Fibroblast of the aortic adventitia (primary cell): ENCODE results near the gene BHLHA15. TPM values are rescaled to one million over a fixed set of nuclear protein-coding genes. Genes with fewer than 3 reads are reported as not detected.
A peak's percentile ranks its signal among the peaks of the same experiment; 100 is the strongest.

ENCODE experiments used
- DNase-seq: peaks from one replicate; pipeline ENCODE4 v3.0.0-alpha.2; 2010; ENCODE audit warnings: low read depth
- H3K4me3 ChIP-seq: 2 replicates; pipeline ENCODE4 v1.5.1; 2011; ENCODE audit warnings: low read depth, mild to moderate bottlenecking, control low read depth, low read length, moderate library complexity
- CTCF ChIP-seq: IDR thresholded peaks from 2 replicates; pipeline ENCODE4 v1.5.1; 2011; ENCODE audit warnings: mild to moderate bottlenecking, low read length, control low read depth, inconsistent platforms; ENCODE audit not compliant: insufficient read depth
- total RNA-seq: library from RNA; depleted of rRNA; stranded (reverse); fragments of >200 nt; gene quantifications from 2 replicates; pipeline ENCODE4 v1.2.3, GENCODE V29; 2012; ENCODE audit warnings: low replicate concordance

Gene BHLHA15
- total RNA-seq, 1 donor = not detected

- no peak overlapping the region for H3K4me3 ChIP-seq
- DNase-seq = no peak
- TF ChIP-seq CTCF = no peak
These were observed 22.2 kb downstream of the BHLHA15 start for GRCh38 chr7:98233219-98234070.

GRCh38 chr7:98234429-98235147 lies 23.3 kb downstream of the BHLHA15 start:
- no peak overlapping the region for H3K4me3 ChIP-seq
- peak; percentile 8 for DNase-seq
- peak; percentile 12 for TF ChIP-seq CTCF

- H3K4me3 ChIP-seq = no peak overlapping the region
- no peak for DNase-seq
- TF ChIP-seq CTCF = no peak
These were observed 24.7 kb downstream of the BHLHA15 start for GRCh38 chr7:98235901-98236300.

- no peak for DNase-seq
- no peak for TF ChIP-seq CTCF
These were observed 25.3 kb downstream of the BHLHA15 start for GRCh38 chr7:98236355-98237185.

GRCh38 chr7:98238076-98238475 lies 26.8 kb downstream of the BHLHA15 start:
- no peak overlapping the region for H3K4me3 ChIP-seq
- TF ChIP-seq CTCF = no peak
- DNase-seq = no peak

More at GRCh38 chr7:98236355-98237185, 25.3 kb downstream of the BHLHA15 start:
- no peak overlapping the region for H3K4me3 ChIP-seq

DNA sequence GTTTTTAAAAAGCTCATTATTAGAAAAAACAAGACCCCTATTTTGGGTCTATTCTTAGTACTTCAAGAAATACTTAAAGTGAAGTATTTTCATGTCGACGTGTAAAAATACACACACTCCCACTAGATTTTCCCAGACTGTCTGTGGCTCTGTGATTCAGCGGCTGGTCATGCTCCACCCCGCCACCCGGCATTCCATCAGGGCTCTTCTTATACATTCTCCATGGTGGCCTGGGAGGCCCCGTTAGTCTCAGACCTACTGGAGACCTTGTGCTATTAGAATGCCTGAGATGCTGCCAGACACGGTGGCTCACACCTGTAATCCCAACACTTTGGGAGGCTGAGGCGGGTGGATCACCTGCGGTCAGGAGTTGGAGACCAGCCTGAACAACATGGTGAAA lies 27.7 kb downstream of the BHLHA15 start:
- TF ChIP-seq CTCF = no peak
- H3K4me3 ChIP-seq = no peak overlapping the region
- DNase-seq = no peak
